ENCODE data around the gene ADAM22. TPM values are rescaled to one million over a fixed set of nuclear protein-coding genes. Genes with fewer than 3 reads are reported as not detected.

ADAM22 gene
- total and polyA plus RNA-seq, 2 experiments from 2014 or later, result 2.7 to 18.7 TPM

DNA sequence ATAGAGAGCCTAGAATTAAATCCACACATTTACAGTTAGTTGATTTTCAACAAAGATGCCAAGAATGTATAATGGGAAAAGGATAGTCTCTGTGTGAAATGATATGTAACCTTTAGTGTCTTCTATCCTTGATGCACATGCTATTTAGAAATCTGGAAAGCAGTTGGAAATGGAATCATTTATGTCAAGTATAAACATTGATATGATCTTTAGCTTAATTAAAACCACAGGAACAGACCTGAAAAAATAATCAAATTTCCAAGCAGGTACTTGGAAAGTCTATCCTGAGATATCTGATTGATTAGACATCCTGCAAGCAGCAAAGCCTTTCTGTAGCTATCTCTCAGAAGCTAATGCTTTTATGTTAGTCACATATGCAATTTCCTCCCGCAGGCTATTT lies 310.2 kb downstream of the ADAM22 start (continued):
- TF ChIP-seq, protein P1, sequence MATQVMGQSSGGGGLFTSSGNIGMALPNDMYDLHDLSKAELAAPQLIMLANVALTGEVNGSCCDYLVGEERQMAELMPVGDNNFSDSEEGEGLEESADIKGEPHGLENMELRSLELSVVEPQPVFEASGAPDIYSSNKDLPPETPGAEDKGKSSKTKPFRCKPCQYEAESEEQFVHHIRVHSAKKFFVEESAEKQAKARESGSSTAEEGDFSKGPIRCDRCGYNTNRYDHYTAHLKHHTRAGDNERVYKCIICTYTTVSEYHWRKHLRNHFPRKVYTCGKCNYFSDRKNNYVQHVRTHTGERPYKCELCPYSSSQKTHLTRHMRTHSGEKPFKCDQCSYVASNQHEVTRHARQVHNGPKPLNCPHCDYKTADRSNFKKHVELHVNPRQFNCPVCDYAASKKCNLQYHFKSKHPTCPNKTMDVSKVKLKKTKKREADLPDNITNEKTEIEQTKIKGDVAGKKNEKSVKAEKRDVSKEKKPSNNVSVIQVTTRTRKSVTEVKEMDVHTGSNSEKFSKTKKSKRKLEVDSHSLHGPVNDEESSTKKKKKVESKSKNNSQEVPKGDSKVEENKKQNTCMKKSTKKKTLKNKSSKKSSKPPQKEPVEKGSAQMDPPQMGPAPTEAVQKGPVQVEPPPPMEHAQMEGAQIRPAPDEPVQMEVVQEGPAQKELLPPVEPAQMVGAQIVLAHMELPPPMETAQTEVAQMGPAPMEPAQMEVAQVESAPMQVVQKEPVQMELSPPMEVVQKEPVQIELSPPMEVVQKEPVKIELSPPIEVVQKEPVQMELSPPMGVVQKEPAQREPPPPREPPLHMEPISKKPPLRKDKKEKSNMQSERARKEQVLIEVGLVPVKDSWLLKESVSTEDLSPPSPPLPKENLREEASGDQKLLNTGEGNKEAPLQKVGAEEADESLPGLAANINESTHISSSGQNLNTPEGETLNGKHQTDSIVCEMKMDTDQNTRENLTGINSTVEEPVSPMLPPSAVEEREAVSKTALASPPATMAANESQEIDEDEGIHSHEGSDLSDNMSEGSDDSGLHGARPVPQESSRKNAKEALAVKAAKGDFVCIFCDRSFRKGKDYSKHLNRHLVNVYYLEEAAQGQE (IDR thresholded peaks at IDR 0.05; ENCODE audit: unreplicated experiment), result no peak
- TF ChIP-seq ETS1 (IDR thresholded peaks at IDR 0.05) (no peak), ZNF331 (CRISPR knock-in tag; IDR thresholded peaks at IDR 0.05; ENCODE audit: low read depth) (no peak)
- TF ChIP-seq, protein P2, sequence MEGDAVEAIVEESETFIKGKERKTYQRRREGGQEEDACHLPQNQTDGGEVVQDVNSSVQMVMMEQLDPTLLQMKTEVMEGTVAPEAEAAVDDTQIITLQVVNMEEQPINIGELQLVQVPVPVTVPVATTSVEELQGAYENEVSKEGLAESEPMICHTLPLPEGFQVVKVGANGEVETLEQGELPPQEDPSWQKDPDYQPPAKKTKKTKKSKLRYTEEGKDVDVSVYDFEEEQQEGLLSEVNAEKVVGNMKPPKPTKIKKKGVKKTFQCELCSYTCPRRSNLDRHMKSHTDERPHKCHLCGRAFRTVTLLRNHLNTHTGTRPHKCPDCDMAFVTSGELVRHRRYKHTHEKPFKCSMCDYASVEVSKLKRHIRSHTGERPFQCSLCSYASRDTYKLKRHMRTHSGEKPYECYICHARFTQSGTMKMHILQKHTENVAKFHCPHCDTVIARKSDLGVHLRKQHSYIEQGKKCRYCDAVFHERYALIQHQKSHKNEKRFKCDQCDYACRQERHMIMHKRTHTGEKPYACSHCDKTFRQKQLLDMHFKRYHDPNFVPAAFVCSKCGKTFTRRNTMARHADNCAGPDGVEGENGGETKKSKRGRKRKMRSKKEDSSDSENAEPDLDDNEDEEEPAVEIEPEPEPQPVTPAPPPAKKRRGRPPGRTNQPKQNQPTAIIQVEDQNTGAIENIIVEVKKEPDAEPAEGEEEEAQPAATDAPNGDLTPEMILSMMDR (conservative IDR thresholded peaks at IDR 0.05; ENCODE audit: low read depth in 2 of 2), result no peak

Other genes starting within 250 kb of the ADAM22 start
- 15.7 and 30.7 TPM in 2 replicates for gene SLC25A40, start 57.9 kb upstream of the ADAM22 start, total RNA-seq (2014; rRNA removed; shearing (Covaris generic))
- gene SLC25A40, start 57.9 kb upstream of the ADAM22 start, polyA plus RNA-seq (2016; fragmentation: Nextera tagmentation; extraction: Ambion mirVana), result 4.6 and 8.4 TPM in 2 replicates
- gene DBF4, start 57.8 kb upstream of the ADAM22 start, total RNA-seq (2014; rRNA removed; shearing (Covaris generic)), result 62.6 and 67.4 TPM in 2 replicates
- 77.2 and 91.5 TPM in 2 replicates for gene DBF4, start 57.8 kb upstream of the ADAM22 start, polyA plus RNA-seq (2016; fragmentation: Nextera tagmentation; extraction: Ambion mirVana)

Measured in GM23338 (cell line).